SKM-1 treated with dmso at 0.1 percent for 144 hours (cell line): Measurements from ENCODE around the gene JHY.

Source experiments
- DNase-seq: peaks from one replicate; lab custom pipeline; 2025; ENCODE audit not compliant: unreplicated experiment; lab: John Stamatoyannopoulos, UW

The JHY gene

DNA sequence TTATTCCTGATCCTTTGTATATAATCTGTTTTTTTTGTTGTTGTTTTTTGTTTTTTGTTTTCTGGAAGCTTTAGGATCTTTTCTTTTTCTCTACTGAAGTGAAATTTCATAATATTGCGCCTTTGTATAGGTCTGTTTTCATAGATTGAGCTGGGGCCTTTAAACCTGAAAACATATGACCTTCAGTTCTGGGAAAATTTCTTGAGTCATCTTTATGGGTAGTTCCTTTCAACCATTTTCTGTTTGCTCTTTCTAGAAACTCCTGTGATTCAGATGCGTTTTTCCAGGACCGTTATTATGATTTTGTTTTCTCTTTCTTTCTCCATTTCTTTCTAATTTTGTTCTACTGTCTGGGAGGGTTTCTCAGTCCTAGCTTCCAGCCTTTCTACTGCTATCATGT, 55.4 kb downstream of the JHY start:
- DNase-seq = no peak

DNA sequence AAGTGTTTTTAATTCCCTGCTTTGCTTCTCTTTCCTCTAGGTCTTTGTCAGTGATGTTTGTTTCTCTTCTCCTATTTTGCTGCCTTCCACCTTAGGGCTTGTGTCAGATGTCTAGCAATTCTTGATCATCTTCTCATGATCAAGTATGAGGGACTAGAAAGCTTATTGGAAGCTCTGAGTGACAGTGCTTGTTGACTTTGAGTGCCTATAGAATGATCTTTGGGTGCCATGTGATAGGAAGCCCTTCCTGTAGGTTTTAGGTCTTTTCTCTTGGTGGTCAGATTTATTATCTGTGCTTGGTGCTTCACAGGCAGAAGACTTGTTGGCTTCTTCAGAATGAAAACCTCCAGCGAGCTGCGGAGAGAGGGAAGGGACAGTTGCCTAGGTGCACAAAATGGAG, 56.0 kb downstream of the JHY start:
- DNase-seq = no peak

DNA sequence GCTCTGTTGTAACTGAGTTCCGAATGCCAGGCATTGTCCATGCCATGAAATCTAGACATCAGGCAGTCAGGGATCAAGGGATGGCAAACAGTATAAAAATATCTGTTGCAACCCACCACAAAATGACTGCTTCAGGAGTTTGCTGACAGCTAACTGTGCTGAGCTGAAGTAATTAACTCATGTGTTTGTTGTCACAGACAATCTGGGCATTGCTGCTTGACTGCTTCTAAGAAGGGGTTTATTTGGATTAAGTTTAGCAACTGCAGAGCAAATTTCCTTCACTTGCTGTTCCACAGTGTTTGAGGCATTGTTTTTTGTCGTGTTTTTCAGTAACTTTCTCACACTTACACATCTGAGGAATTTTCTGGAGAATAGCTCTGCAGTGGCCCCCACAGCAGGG, 68.7 kb downstream of the JHY start:
- DNase-seq = no peak

GRCh38 chr11:122954455-122954854, 71.9 kb downstream of the JHY start:
- DNase-seq = no peak

GRCh38 chr11:122963961-122964360, 81.4 kb downstream of the JHY start:
- no peak for DNase-seq

GRCh38 chr11:122976061-122976733, 93.6 kb downstream of the JHY start:
- no peak for DNase-seq

DNA sequence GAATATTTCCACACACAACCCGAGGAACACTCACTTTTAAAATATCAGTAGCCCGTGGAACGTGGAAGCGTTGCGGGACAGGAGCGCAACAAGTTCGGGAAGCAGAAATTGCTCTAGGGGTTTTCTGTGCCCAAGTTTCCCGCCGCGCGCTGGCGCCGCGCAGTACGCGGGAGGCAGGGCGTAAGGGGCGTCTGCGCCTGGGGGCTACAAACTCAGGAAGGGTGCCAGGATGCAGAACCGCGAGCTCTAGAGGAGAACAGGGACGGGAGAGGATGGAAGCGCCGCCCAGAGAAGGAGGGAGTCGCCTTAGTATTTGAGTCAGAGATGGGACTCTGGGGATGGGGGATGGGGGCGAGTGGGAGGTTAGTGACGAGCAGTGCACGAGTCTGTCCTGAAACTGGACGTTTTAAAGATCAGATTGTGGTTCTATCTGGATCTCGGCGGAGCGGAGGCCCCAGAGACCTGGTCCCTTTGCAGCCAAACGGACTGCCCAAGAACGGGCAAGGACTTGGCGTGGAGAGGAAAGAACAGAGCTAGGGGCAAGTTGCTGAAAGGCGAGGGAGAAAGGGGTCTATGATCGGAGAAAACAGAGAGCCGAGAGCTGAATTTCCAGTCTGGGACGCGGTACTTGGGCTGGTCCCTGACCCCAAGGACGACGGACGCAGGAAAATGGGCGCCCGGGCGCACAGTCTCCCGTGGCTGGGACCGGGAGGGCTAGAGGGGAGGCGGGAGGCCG, 94.3 kb downstream of the JHY start:
- DNase-seq = no peak

GRCh38 chr11:122977470-122978298, 95.1 kb downstream of the JHY start:
- DNase-seq = no peak

DNA sequence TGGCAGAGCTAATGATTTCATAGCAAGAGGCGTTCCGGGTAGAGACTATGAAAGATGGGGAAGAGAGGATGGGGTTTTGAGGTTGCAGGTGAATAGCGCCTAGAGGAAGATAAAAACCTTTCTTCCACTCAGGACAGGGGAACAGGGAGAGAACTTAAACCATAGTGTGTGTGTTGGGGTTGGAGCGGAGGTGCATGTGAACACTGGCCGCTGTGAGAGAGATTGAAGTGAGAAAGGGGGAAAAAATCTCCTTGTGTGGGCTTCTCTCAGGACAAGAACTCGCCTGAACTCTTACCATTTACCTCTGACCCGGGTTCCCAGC, 95.7 kb downstream of the JHY start:
- no peak for DNase-seq

- DNase-seq = no peak
These were observed 96.7 kb downstream of the JHY start for GRCh38 chr11:122979103-122979814.

GRCh38 chr11:122979815-122980595, 97.4 kb downstream of the JHY start:
- no peak for DNase-seq

GRCh38 chr11:122981388-122982264, 99.1 kb downstream of the JHY start, which contains the start of gene BSX:
BSX (minus strand) TSS chr11:122981834; CDS start chr11:122981671, 163 bp downstream.
- DNase-seq = no peak

GRCh38 chr11:122983438-122984185, 101.1 kb downstream of the JHY start:
- no peak for DNase-seq

GRCh38 chr11:122984186-122985011, 101.8 kb downstream of the JHY start:
- DNase-seq = no peak

- DNase-seq = no peak
These were observed 113.0 kb downstream of the JHY start for GRCh38 chr11:122995526-122995925.

DNA sequence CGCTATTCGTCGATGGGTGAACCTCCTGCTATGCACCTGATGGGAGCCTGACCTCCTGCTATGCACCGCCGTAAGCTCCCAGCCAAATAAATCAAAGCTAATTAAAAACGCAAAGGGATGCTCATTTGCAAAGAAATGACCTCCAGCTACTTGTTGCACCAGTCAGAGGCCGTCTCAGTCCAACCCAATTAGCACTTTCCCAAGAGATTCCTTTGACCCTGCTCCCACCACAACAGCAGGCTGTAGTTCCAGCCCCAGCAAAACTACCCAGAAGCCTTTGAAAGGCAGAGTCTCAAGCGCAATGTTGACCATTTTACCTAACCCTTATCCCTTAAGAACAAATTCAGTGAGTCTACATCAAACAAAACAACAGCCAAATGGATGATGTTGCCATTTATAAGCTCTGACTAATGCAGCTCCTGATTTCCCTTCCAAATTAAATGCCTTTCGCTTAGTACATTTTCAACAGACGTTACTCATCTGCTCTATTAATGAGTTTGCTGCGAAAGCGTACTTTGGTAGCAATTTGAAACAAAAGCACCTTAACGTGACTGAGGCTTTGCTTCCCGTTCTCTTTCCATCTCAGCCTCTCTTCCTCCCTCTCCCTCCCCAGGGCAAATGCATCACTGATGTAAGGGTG, 116.3 kb downstream of the JHY start:
- DNase-seq = no peak

- no peak for DNase-seq
These were observed 118.2 kb downstream of the JHY start for GRCh38 chr11:123000721-123001120.
